Astrocyte of the cerebellum (primary cell): Measurements from ENCODE around the gene ECM1.

Source experiments
- DNase-seq: peaks from one replicate; pipeline ENCODE4 v3.0.0-alpha.2; 2011; ENCODE audit warnings: low read depth
- H3K4me3 ChIP-seq: 2 replicates; pipeline ENCODE4 v1.5.1; 2011; ENCODE audit warnings: mild to moderate bottlenecking, low read depth, low read length, moderate library complexity
- in situ Hi-C: cut with HindIII; loops from 2 replicates; pipeline ENCODE4 v1.10.0; 2017; ENCODE audit warnings: low sequenced_read_pairs
- TF ChIP-seq, protein P1 (sequence below): IDR thresholded peaks from 2 replicates; pipeline ENCODE4 v1.5.1; 2012; ENCODE audit warnings: low read length, low read depth, moderate library complexity, mild to moderate bottlenecking; ENCODE audit errors: missing control alignments

The ECM1 gene

GRCh38 chr1:150507912-150508864 lies at the start of gene ECM1:
ECM1 (plus strand) TSS chr1:150508109; CDS start chr1:150508210, 101 bp downstream.
- in situ Hi-C loops = no loop called here
- TF ChIP-seq, protein P1, sequence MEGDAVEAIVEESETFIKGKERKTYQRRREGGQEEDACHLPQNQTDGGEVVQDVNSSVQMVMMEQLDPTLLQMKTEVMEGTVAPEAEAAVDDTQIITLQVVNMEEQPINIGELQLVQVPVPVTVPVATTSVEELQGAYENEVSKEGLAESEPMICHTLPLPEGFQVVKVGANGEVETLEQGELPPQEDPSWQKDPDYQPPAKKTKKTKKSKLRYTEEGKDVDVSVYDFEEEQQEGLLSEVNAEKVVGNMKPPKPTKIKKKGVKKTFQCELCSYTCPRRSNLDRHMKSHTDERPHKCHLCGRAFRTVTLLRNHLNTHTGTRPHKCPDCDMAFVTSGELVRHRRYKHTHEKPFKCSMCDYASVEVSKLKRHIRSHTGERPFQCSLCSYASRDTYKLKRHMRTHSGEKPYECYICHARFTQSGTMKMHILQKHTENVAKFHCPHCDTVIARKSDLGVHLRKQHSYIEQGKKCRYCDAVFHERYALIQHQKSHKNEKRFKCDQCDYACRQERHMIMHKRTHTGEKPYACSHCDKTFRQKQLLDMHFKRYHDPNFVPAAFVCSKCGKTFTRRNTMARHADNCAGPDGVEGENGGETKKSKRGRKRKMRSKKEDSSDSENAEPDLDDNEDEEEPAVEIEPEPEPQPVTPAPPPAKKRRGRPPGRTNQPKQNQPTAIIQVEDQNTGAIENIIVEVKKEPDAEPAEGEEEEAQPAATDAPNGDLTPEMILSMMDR = no peak
- H3K4me3 ChIP-seq = peak within 1 kb of the TSS; percentile 15
- DNase-seq = no peak

DNA sequence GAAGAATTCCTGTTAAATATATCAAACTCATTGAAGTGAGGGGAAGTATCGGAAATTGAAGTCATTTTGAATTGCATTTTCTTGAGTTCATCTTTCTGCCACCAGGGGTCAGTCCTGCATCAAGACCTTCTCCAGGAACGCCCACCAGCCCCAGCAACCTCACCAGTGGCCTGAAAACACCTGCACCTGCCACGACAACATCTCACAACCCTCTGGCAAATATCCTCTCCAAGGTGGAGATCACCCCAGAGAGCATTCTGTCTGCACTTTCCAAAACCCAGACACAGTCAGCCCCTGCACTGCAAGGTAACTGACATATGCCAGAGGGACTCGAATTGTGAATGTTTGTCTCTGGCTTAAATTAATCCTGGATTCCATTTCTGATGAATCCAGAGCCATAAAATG lies 43.5 kb upstream of the ECM1 start:
- H3K4me3 ChIP-seq = no peak overlapping the region
- DNase-seq = peak; percentile 51
- in situ Hi-C loops = no loop called here
- TF ChIP-seq, protein P1 = peak; percentile 69

DNA sequence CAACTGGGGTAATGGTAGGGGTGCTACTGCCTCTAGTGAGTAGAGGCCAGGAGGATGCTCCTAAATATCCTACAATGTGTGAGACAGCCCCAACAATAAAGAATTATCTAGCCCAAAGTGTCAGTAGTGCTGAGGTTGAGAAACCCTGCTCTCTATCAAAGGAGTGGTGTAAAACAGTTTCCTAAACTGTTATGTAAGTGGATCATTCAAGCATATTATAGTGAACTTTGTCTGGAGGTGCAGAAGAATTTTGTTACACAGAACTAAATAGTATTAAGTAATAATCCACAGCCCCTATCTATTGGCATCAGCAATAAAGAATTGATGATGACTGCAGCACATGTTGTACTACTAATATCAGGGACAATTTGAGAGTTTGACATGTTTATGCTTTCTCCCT lies 40.9 kb upstream of the ECM1 start:
- in situ Hi-C loops = no loop called here
- no peak overlapping the region for H3K4me3 ChIP-seq
- no peak for DNase-seq
- TF ChIP-seq, protein P1 = no peak

GRCh38 chr1:150469291-150469690 lies 38.6 kb upstream of the ECM1 start:
- TF ChIP-seq, protein P1 = no peak
- no peak for DNase-seq
- no peak overlapping the region for H3K4me3 ChIP-seq
- in situ Hi-C loops = no loop called here

GRCh38 chr1:150472601-150473200 lies 35.2 kb upstream of the ECM1 start:
- in situ Hi-C loops = no loop called here

DNA sequence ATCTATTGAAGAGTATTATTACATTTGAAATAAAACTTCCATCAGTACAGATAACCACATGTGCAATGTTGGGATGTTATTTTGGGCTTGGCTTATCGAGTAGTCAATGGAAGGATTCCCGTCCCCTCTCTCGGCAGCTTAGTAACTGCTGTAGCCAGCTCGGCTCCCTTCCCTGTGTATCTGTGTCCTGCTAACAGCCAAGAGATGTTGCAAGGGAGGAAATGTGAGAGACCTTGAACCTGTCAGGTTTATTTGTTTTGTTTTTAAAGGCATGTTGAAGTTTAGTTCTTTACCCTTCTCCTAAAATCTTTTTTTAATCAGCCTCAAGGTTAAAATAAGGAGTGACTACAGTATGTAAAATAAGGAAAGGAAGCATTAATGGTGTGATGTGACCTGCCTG lies 34.2 kb upstream of the ECM1 start:
- TF ChIP-seq, protein P1 = no peak
- in situ Hi-C loops = no loop called here
- H3K4me3 ChIP-seq = no peak overlapping the region
- no peak for DNase-seq

More at GRCh38 chr1:150472601-150473200, 35.2 kb upstream of the ECM1 start:
- TF ChIP-seq, protein P1 = no peak
- no peak overlapping the region for H3K4me3 ChIP-seq
- no peak for DNase-seq
